ENCODE measurements around the gene SPSB4. TPM values are rescaled to one million over a fixed set of nuclear protein-coding genes. Genes with fewer than 3 reads are reported as not detected.

Gene SPSB4
- polyA plus RNA-seq, 3 donors, result 13.8 to 20.0 (median 15.8) TPM

GRCh38 chr3:141126661-141127343, 75.7 kb downstream of the SPSB4 start:
- no peak for DNase-seq (ENCODE audit: extremely low read depth in 1 of 11, low read depth in 9 of 11, low spot score in 4 of 11)

DNA sequence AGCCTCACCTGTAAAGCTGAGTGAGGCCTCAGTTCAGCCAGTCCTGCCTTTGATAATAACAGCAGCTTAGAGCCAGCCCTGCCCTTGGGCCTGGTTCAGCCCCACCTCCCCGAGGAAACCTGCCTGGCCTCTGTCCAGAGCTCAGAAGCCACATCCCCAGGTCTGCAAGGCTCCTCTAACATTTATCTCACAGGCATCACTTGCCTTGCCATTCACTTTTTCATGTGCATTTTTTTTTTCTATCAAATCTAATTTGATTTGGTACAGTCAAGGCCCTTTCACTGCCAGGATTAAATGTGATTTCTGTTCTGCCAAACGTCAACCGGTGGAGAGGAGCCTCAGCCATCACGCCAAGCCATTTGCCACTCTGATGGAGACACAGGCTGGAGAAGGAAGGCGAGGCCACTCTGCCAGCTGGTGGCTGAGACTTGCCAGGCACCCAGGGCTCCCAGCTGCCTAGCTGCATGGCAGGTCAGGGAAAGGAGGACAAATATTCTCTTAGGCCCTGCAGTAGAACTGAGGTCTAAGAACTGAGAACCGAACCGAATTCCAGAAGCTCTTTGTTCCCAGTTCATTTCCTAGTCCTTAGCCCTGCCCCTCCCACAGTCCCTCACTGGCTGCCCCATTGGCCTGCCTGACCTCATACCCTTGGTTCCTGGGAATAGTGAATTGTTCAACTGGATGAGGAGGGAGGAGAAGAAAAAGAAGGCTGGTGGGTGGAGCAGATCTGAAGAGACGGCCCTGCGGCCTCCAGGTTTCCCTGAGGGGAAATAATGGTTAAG, 76.4 kb downstream of the SPSB4 start:
- DNase-seq (ENCODE audit: extremely low read depth in 1 of 11, low read depth in 9 of 11, low spot score in 4 of 11), result no peak

DNA sequence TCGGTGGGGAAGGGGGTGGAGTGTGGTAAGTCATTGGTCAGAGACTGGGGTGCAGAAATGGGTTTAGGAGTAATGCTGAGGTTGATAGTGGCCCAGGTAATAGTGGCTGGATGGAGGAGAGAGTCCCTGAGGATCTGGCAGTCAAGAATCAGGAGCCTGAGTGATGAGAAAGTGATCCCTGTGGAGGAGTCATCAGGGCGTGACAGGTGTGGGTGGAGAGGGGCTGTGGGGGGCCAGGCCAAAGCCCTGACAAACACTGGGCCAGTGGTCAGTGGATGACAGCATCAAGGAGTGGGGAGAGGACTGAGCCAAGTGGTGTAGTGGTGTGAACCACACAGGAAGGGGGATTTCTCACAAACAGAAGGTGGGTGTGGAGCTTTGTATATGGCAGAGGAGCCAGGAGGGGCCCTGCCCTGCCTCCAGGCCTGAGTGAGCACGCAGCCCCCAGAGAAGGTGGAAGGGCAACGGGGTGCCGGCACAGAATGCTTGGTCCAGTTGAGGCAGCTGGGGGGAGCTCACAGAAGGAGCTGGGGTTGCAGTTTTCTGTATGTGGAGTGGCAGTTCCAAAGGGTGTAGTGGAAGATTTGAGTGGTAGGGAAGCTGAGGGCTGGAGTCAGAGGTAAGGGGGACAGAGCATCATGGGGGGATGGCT, 77.1 kb downstream of the SPSB4 start:
- no peak for DNase-seq (ENCODE audit: extremely low read depth in 1 of 11, low read depth in 9 of 11, low spot score in 4 of 11)

DNA sequence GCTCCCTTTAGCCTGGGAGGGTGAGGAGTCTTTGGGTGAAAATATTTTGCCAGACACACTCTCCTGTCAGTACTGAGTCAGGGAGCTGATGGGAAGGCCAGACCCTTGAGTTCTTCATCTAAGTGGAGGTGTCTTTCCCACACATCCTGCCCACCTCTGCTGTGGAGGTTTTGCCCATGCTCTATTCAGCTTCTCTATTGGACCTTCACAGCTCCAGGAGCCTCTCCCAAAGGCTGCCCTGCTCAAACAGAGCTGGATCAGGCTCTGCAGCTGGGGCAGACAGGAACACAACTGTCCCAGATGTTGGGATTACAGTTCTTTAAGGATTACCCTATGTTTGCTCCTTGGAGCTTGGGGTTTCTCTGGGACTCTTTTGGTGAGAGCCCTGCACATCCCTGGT, 77.9 kb downstream of the SPSB4 start:
- no peak for DNase-seq (ENCODE audit: extremely low read depth in 1 of 11, low read depth in 9 of 11, low spot score in 4 of 11)

- DNase-seq (ENCODE audit: extremely low read depth in 1 of 11, low read depth in 9 of 11, low spot score in 4 of 11), result peak in 4 of 11 donors; percentile 22 to 43 (median 36)
Measured at GRCh38 chr3:141129541-141130011, 78.4 kb downstream of the SPSB4 start.

DNA sequence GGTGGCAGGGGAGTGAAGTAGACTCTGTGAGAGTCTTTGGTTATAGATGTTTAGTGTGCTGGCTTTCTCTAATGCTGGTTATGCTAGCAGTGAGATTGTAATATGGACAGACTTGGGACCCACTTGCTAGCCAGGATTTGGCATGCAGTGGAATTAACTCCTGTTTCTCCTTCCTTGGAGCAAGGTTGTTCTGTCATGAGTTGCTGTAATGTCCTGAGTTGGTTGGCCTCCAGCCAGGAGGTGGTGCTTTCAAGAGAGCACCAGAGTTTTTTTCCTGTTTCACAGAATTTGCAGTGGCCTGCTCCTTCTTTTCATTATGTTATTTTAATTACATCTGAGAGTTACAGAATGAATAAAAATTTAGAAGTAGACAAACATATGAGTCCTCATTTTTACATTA, 92.4 kb downstream of the SPSB4 start:
- DNase-seq (ENCODE audit: extremely low read depth in 1 of 11, low read depth in 9 of 11, low spot score in 4 of 11), result no peak

DNA sequence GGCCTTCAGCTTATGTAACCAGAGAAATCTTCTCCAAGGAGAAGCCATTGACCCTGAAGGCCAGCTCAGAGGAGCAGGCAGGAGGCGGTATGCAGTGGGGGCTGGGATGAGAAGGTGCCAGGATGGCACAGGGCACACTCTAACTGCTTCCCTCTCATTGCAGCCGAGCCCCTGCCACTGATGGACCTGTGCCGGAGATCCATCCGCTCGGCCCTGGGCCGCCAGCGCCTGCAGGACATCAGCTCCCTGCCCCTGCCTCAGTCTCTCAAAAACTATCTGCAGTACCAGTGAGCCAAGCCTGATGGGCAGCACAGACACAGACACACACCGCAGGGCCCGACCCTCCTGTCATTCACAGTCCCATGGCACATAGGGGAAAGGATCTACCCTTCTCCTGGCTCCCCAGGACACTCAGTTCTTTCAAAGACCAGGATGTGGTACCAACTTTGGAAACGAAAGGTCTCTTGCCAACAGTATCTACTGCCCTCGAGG, 95.9 kb downstream of the SPSB4 start:
- DNase-seq (ENCODE audit: extremely low read depth in 1 of 11, low read depth in 9 of 11, low spot score in 4 of 11), result no peak

DNA sequence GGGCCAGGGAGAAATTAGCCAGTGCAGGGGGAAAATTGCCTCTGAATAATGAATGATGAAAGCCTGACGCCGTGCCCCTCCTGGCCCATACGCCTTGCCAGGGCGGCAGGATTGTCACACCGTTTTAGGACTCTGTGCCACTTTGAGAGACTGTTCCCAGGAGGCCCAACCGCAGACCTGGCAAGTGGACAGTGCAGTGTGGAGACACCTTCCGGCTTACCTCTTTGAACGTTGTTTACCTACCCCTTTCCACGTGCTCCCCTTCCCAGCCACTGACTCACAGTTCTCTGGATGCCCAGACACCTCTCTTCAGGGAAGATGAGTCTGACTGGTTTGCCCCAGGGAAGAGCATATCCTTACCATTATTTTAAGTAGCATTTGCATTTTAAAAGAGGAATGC, 96.5 kb downstream of the SPSB4 start:
- DNase-seq (ENCODE audit: extremely low read depth in 1 of 11, low read depth in 9 of 11, low spot score in 4 of 11), result no peak

- DNase-seq (ENCODE audit: extremely low read depth in 1 of 11, low read depth in 9 of 11, low spot score in 4 of 11), result no peak
Measured at GRCh38 chr3:141148169-141148568, 97.0 kb downstream of the SPSB4 start.

DNA sequence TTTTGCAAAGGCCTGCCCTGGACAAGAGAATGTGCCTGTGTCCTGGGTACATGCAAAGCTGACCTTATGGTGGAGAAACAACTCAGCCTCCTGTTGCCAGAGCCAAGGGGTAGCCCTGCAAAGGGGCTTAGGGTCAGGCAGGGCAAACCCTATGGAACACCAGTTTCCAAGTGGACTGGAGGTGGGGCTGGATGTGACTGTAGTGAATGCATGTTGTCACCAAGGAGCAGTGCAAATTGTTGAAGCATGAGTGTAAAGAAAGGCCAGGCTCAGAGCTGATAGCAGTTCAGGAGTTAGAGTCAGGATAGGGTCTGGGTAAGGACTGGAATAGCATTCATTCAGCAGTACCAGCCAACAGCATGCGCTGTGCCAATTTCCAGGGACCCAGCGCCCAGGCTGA, 97.6 kb downstream of the SPSB4 start:
- DNase-seq (ENCODE audit: extremely low read depth in 1 of 11, low read depth in 9 of 11, low spot score in 4 of 11), result no peak

DNA sequence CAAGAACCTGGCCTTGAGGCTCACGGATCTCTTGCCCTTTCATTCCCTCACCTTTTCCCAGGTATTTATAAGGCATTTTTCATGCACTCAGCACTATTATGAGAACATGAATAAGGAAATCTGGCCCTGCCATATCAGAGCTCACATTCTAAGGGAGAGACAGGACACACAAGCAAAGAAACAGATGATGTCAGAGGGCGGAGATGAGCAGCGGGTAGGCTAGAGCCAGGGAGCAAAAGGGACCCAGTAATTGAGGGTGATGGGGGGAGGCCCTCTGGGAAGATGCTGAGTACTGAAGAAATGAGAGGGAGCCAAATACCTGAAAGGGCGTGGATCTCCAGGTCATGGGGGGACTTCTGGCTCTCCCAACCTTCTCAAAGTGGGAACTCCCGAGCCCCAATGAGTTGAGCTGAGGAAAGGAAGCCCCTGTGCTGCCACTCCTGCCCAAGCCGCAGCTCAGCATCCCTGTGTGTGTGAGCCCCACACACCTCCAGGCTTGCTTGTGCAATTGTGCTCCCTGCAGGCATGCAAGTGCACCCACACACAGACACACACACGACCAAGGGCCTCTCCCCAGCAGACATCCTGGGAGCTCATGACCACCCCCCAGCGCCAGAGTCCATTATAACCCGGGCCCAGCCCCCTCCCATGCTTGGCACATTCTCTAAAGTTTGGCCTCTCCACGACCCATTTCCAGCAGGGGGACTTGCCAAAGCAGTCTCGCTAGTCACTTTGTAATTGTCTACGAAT, 99.1 kb downstream of the SPSB4 start:
- DNase-seq (ENCODE audit: extremely low read depth in 1 of 11, low read depth in 9 of 11, low spot score in 4 of 11), result no peak

GRCh38 chr3:141150931-141151330, 99.8 kb downstream of the SPSB4 start:
- no peak for DNase-seq (ENCODE audit: extremely low read depth in 1 of 11, low read depth in 9 of 11, low spot score in 4 of 11)

DNA sequence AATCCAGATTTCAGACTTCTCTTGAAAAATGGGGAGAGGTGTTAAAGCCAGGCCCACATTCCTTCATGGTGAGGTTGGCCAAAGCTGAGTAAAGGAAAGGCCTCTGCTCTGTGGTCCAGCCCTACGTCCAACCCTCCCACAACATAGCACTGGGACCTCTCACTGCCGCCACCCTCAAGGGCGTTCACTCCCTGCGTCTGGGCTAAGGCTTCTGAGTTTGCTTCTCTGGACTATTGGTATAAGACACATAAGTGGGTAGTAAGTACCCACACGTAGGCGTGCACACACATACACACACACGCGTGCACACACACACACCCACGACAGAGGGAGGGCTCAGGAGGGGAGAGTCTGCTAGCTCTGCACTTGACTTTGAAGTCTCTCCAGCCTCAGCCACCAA, 100.3 kb downstream of the SPSB4 start:
- DNase-seq (ENCODE audit: extremely low read depth in 1 of 11, low read depth in 9 of 11, low spot score in 4 of 11), result no peak

DNA sequence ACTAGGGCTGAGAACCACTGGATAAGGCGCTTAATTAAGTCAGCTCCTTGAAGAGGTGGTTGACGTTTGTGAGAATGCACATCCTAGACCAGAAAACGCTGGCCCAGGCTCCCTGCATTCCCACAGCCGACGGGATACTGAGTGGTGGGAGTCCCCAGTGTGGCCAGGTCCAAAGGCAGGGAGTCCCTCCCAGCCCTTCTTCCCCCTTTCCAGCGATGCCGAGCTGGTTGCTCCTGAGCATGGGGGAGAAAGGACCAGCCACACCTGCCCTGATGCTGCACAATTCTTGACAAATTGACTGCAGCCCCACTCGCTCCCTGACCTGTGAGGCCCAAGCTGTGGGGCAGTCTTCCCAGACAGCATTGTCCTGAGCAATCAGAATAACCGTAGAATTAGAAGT, 101.0 kb downstream of the SPSB4 start:
- DNase-seq (ENCODE audit: extremely low read depth in 1 of 11, low read depth in 9 of 11, low spot score in 4 of 11), result no peak

DNA sequence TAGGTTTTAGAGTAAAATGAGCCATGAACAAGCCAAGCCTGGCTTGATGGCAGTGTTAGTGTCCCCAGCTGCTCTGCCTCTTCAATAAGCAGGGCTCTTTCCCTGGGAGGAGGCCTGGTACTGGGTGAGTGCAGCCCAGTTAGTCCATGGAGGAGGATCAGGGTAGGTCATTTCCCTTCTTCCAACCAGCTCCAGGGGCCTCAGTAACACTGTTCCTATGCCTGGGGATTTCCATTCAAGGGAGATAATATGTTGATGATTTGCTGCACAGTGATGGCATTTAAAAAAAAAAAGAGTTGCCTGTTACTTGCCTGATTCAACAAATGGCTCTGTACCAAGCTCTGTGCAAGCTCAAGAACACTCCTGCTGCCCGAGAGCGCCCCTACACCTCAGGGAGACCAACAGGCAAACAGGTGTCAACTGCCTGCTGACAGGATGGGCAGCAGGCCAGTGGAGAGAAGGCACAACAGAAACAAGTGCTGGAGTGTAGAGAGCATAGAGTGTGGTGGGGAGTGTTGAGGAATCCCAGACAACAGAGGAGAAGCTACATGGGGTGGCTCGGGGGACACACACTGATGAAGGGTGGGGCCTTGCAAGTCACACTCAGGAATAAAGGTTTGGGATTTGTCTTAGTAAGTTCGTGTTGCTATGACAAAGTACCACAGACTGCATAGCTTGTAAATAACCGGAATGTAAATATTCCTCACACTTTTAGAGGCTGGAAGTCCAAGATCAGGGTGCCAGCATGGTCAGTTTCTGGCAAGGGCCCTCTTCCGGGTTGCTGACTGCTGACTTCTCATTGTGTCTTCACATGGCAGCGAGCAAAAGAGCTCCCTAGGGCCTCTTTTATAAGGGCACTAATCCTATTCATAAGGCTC, 101.9 kb downstream of the SPSB4 start:
- no peak for DNase-seq (ENCODE audit: extremely low read depth in 1 of 11, low read depth in 9 of 11, low spot score in 4 of 11)

DNA sequence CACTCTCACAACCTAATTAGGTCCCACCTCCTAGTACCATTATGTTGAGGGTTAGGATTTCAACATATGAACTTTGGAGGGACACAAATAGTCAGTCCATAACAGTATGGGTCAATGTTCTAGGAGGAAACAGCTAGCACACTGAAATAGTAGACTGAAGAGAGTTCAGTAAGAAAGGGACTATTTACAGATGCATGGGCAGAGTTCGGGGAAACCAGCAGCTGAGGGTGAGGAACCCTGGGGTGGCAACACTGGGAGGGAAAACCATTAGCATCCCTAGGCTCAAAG, 102.5 kb downstream of the SPSB4 start:
- DNase-seq (ENCODE audit: extremely low read depth in 1 of 11, low read depth in 9 of 11, low spot score in 4 of 11), result no peak

GRCh38 chr3:141164852-141165251, 113.7 kb downstream of the SPSB4 start:
- DNase-seq (ENCODE audit: extremely low read depth in 1 of 11, low read depth in 9 of 11, low spot score in 4 of 11), result no peak

- no peak for DNase-seq (ENCODE audit: extremely low read depth in 1 of 11, low read depth in 9 of 11, low spot score in 4 of 11)
Measured at GRCh38 chr3:141167681-141168080, 116.5 kb downstream of the SPSB4 start.

Data from renal cortex interstitium (tissue), 11 donors.